T-helper 22 cell (primary cell): ENCODE data around the gene NUDT4.
"Not testable (repeated sequence)": the region's sequence is repeated elsewhere in the genome, so short reads cannot be mapped to it uniquely, and the experiment has no call there.

ENCODE experiments used
- DNase-seq: peaks from one replicate; pipeline ENCODE4 v3.0.0-alpha.2; 2020; ENCODE audit warnings: low read depth

NUDT4 gene

DNA sequence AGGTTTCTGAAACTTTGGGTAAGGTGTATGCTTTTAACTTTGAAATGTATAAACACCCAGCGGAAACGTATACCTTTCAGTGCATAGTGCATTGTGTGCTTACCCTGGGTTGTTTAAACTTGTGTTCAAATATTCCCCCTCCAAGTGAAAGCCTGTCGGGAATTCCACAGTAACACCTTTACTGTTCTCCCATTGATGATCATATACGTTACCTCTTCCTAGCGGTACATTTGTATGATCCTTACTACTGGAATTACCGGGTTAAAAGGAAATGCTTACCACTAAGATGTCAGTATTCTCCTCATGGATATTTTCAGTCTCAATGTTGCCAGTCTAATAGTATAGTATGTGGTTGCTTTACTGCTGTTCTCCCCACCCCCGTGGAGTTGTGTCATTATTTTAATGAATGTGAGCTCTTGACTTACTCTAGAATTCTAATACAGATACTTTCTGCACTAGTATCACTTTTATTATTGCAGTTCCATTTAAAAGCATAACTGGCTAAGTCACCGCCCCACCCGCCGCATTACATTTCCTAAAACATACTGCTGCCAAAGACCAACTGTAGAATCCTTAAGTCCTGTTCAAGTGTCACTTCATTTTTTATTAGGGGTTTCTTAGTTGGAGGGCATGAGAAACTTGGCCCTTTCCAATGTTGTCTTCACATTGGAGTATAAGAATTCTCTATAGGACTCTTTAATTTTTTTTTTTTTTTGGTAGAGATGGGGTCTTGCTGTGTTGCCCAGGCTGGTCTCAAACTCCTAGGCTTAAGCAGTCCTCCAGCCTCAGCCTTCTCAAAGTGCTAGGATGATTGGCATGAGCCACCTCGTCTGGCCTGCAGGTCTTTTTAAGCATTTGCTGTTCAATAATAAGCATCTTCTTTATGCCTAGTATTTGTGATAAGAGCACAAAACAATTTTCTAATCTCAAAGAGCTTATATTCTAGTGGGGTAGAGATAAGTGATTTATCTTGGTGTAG, 24.9 kb downstream of the NUDT4 start:
- no peak for DNase-seq

DNA sequence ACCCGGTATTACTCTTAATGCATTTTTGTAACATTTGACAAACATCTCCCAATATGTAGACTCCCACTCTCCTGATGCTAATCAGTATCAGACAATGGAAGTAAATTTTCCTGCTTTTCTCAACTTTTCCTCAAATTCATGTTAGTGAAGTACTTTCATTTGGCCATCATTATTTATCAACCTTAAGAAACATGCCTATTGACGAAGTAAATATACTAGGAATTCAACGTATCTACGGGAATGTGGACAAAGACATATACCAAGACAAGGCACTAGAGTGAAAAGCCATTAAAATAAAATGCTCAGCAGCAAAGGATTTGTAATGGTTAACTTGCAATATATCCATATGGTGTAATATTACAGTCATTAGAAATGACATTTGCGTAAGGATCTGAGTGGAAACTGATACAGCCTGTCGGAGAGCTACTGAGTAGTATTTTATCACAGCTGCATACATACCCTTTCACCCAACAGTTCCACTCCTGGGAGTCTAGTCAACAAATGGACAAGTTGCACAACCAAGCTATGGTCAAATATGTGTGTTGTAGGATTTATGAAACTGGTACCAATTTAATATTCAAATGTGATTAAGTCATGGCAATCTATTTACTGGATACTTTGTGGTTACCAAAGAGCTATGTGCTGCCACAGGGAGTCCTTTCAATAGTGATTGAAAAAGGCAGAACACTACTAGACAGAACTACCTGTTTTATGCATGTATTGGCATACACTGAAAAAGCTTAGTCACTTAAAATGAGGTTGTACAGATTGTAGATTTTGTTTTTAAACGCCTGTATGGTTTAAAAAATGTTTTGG, 26.5 kb downstream of the NUDT4 start:
- no peak for DNase-seq

DNA sequence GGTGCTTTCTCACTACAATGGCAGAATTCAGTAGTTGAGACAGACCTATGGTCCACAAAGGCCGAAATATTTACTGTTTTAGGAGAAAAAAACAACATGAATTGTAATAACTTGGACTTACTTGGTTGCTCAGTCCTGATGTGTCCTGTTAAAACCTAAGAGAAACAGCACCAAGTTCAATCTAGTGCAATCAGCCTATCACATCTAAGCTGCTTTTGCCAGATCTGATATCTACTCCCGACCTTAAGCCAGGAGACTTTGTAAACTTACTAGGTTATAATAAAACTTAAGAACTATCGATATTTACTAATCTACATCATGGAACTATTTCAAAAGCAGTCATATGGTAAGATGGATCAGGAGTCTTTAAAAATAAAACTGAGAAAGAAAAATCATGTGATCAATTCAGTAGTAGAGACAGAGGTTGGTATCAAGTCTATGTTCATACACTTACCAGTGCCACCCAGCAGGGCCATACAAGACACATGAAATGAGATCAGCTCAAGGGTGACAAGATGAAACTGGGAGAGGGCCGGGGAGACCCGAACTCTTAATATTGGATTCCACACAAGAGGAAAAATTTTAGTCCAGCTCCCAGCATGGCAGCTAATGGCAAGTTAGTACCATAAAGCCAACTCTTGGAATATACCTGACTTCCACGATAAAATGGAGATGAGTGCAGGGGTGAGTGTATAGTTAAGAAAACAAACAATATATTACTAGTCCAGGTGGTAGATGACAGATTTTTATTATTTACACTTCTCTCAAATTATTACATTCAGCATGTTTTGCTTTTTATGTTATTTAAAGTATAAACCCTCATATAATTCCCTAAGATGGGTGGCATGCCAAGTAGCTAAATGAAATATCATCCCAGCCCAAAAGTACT, 27.5 kb downstream of the NUDT4 start:
- no peak for DNase-seq

DNA sequence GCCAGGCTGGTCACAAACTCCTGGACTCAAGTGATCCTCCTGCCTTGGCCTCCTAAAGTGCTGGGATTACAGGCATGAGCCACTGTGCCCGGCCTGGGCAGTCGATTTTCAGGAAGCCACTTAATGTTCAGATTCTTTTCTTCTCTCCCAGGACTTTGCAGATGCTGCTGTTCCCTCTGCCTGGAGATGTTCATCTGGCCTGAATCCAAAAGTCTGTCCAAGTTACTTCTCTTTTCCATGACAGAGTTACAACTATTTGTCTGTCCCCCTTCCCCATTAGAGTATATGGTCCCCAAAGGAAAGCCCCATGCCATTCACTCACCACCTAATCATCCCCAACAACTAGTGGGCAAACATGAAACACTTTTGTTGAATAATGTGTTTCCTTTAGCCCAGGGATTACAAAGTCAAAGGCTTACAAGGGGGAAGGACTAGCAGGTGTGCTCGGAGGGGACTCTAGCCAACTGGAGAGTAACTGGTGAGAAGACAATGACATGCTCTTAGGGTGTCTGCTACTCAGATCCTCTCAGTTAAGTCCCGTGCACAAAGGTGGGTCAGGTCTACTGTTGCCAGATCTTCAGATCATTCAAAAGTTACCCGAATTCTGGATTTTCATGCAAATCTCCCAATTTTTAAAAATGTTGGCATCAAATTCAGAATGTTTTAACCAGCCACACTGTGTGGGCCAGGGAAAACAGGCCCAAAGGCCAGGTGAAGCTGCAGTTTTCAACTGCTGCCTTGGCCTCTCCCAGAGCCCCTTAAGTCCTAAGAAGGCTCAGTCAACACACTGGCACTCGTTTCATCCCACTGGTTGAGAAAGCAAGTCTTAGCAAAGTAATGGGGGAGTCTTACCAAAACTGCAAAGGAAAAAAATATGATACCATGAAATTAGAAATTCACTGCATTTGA, 29.6 kb downstream of the NUDT4 start:
- DNase-seq = no peak

DNA sequence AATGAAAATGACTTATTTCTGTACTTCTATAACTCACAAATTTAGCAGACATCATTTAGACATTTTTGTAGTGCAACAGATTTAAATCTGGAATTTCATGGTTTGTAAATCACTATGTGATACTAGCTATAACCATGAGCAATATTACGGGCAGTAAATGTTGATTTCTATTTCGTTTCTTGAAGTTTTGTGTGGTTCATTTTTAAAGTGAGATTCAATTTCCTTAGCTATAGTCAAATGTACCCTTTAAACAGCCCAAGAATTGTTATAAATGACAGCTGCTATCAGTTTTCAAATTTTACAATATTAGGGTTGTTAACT, 30.2 kb downstream of the NUDT4 start:
- no peak for DNase-seq

DNA sequence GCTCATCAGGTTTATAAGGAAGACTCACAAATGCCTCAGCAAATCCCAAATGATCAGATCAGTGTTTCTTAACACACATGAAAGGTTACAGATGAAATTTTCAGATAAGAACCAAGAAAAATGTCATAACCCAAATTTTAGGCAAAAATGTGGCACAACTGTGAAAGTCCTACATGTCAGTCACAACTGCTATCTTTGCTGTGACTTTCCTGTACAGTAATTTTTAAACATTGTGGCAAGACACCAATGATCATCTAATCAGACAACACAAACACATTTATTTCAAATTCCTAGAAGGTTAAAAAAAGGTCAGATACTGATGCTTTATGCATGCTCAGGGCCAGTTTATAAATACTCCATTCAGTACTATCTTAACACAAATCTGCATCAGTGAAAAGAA, 31.1 kb downstream of the NUDT4 start:
- no peak for DNase-seq

DNA sequence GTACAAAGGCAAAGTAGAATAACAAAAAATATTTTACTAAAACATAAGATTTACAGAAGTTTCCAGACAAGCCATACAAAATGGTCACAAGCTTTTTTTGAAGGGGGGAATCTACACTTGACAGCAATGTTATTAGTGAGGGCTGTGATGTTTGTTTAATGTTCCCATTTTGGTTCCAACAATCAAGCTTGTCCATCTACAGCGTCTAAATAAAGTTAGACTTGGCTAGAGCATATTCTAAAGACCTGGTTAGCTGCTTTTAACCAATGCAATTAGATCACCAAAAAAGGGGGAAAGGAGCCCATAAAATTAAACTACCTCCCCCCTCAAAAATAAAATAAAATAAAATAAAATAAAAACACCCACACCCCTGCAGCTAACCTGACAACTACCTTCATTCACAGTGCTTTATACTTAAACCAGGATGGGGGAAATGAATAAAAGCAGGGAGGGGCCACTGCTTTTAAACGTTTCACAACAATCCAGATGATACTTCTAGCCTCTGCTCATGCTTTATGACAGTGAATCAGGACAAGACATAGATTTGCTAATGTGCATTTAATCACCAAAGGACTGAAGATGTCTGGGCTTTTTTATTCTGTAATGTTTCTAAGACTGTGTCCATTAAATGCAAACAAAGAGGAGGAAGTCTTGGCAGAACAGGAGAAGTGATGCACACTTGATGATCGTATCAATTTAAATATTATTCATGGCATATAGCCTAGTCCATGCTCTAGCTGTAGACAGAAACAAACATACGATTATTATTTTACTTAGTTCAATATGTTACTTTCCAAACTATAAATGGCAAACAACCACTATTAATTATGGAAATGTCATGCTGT, 31.8 kb downstream of the NUDT4 start:
- not testable (repeated sequence) for DNase-seq

DNA sequence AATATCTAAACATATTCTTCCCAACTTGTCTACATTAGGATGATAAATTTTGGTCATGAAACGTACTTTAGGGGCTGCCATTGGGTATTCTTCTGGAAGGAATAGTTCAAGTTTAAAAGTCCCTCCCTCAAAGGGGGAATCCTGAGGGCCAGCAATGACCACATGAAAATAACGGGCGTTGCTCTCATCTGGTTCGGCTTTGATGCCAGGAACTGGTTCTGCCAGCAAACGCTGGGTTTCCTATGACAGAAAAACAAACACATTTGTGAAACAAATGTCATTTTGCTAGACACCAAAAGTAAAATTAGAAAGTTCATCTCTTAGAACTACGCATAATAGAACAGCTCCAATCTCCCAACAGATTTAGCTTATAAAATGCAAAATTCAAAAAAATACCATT, 33.3 kb downstream of the NUDT4 start:
- DNase-seq = not testable (repeated sequence)

DNA sequence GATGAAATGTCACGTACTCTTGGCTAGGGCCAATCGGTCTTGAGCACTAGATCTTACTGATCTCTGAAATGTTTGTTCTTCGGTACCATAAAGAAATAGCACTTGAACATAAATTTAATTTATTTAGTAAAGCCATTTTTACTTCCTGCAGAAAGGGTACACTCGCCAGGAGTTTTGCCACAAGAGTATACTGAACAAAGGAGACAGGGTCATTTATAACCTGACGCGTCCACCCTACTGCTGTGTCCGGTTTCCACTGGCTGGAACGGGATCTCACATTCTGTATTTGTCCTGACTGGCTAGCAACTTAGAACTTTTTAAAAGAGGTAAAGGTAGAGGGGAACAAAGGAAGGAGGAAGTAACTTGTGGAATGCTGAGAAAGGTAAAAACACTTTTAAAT, 34.7 kb downstream of the NUDT4 start:
- not testable (repeated sequence) for DNase-seq

DNA sequence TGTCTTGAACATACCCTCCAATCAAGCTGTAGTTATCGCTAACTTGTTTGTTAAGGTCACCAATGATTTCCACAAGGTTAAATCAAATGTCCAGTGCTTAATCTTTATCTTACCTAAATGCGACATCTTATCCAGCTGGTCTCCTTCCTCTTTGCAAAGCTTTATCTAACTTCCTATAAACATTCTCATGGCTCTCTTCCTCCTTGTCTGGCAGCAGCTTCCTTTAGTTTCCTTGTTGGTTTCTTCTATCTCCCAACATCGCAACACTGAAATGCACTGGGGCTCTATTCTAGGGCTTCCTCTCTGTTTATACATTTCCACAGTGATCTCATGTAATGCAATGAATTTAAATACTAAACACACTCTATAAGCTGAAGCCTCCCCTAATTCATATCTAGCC, 35.3 kb downstream of the NUDT4 start:
- no peak for DNase-seq

DNA sequence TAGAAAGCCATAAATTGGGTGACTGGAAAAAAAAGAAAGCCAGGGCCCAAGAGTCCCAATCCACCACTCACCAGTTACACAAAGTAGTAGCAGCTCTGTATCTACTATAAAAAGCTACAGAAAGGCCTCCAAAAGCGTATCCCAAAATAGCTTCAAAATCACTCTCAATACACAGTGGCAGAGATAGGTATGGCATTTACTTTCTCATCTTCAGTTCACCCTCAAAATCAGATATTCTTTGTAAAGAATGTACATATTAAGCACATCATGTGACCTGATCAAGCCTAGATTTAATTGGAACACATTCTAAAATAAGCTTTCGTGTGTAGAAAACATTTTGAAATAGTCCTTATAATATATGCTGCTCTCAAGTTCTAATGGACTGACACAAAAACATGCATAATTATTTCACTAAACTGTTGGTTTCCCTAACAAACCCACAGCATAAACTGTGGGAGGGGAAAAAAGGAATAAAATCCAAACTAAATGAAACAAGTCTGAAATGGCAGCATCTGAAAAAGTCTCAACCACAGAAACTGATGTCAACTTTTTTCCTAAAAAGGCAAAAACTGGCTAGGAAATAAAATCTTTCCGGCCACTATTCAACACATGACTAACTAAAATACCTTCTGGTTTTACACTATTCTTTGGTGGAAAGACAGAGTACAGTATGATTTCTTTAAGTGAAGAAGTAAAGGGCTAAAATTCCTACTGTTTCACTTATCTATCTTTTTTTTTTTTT, 38.2 kb downstream of the NUDT4 start:
- DNase-seq = no peak

DNA sequence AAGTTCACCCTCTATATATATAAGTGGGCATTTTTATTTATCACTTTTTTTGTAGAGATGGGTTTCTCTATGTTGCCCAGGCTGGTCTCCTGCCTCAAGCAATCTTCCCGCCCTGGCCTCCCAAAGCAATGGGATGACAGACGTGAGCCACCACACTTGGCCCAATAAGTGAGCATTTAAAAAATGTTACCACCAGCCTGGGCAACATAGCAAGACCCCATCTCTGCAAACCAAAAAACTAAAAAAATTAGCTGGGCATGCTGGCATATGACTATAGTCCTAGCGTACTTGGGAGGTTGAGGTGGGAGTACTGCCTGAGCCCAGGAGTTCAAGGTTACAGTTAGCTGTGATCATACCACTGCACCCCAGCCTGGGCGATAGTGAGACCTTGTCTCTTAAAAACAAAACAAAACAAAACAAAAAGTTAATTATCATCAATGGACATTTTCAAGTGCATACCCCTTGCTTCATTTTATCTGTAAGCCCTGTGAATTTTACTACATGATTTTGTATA, 40.3 kb downstream of the NUDT4 start:
- no peak for DNase-seq

DNA sequence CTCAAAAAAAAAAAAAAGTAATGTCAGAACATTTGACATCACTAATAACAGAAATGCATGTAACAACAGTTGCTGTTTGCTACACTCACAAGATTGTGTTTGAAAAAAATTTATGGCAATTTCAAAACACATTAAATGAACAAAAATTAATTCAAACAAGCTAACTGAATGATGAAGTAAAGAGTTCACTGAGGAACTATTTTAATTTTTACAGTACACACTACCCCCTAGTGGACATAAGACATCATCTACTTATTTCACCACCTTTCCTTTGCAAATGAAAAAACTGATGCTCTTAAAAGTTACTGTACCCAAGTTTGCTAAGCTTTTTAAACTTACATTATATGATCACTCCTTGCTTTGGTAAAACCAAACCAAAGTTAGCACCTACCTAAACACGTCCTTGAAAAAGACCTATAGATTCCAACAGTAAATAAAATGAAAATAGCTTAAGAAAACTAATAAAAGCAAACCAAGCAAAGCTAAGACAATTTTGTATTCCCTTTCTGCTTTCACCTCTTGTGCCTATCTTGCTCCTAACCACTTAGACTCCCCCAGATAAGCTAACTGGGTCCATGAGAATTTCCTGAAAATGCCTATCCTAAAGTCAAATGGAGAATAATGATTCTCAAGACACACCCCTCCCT, 41.8 kb downstream of the NUDT4 start:
- DNase-seq = no peak

DNA sequence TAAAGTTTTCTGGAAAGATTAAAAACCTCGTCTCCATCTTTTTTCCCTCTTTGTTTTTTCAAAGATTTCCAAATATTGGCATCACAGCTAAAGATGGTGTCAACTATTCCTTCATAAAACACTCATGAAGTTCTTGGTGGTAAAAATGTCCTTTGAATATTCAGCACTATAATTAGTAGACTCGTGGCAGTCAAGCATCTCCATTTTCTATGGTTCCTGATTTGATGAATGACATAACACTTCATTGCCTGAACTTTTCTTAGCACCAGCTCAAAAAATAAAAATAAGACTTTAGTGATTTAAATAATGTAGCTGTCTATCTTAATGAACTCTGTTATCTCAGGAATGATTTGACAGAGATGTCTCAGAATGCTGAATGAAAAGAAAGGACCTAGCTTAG, 44.3 kb downstream of the NUDT4 start:
- no peak for DNase-seq

DNA sequence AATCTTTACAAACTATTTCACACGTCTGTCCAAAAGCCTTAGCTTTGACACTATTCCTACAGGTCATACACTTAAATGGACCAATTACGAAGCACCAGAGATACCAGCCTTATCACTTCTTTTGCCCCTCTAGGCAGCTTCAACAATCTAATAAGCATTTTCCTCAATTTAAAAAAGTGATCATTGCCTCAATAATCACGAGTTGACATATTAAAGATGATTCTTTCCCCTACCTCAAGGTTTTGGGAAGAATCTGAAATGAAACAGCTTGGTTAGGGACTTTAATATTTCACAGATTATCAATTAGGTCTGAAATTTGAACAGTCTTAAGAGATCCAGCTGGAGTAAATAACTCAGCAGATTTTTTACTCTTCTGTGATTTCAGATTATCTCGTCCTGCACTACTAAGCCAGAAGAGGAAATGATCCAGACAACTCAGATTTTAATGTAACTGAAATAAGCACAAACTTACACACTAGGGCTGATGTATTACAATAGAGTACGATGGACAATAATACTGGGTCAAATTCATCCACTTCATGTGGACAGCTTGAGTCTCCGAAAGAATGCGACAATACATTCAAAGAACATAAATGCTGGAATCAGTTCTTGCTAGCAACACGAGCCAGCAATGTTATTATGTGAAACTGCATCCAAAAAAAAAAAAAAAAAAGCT, 48.1 kb downstream of the NUDT4 start:
- no peak for DNase-seq

DNA sequence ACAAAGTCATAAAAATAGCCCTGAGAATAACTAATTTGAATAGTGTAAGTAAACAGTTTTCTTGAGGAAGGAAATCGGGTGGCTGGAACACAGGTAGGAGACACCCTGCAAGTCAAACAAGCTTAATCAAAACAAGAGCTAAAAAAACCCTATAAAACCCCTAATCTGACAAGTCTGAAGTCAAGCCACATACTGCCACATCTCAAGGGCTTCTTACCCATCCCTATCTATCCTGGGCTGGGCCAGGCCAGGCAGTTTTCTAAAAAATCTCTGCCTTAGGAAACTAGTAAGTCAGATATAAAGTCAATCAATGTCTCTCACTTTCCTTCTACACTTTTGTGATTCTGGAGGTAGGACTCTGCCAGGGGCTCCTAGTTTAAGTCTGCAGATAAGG, 48.7 kb downstream of the NUDT4 start:
- DNase-seq = no peak

DNA sequence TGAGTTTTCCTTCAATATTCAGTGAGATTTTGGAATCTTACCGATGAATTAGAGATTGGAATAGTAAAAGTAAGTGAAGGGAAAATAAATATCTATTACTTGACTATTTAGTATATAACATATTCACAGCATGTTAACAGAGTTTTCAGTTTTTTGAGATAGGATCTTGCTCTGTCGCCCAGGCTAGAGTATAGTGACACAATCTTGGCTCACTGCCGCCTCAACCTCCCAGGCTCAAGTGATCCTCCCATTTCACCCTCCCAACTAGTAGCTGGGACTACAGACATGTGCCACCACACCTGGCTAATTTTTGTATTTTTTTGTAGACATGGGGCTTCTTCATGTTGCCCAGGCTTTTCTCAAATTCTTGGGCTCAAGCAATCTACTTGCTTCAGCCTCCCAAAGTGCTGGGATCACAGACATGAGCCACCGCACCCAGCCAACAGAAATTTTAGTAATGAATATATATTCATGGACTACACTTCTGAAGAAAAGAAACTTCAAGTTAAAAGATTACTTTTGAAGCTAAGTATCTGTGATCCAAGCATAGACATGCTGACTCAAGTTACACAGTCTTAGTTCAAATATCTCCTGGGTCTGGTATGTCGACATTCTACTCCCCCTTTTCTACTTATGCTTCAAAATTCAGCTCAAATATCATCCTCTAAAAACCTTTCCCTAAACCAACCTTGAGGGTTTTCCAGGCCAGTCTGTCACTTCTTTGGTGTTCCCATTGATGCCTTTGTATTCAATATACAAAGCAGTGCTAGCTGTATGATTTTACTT, 50.2 kb downstream of the NUDT4 start:
- no peak for DNase-seq
